Prostate gland (tissue), 2 donors: ENCODE measurements around the gene F12. TPM values are rescaled to one million over a fixed set of nuclear protein-coding genes. Genes with fewer than 3 reads are reported as not detected.

Source experiments
- DNase-seq: peaks from one replicate; pipeline ENCODE4 v3.0.0-alpha.2; 2019; ENCODE audit warnings: low spot score
- H3K27ac ChIP-seq, 2 donors: fragments of 200-600 bp; sonication (generic); 2 replicates each; pipeline ENCODE4 v1.5.1; 2017 to 2019
- H3K27me3 ChIP-seq: fragments of 200-600 bp; sonication (generic); replicated peaks from 2 replicates; pipeline ENCODE4 v1.5.1; 2019; ENCODE audit not compliant: insufficient read depth
- H3K36me3 ChIP-seq, 2 donors: fragments of 200-600 bp; sonication (generic); 1 replicate in 1 of 2; 2 replicates in 1 of 2; pipeline versions ENCODE4 v1.5.1 to v1.8.1; 2017 to 2019
- H3K4me1 ChIP-seq: fragments of 200-600 bp; sonication (generic); replicated peaks from 2 replicates; pipeline ENCODE4 v1.5.1; 2019
- H3K4me3 ChIP-seq, 2 donors: fragments of 200-600 bp; sonication (generic); 2 replicates each; pipeline ENCODE4 v1.5.1; 2017 to 2019
- H3K9me3 ChIP-seq: fragments of 200-600 bp; sonication (generic); 2 replicates; pipeline ENCODE4 v1.5.1; 2017
- CTCF ChIP-seq, 4 experiments: fragments of 200-600 bp in 2 of 4; fragments of 450-650 bp in 2 of 4; sonication (generic) in 2 of 4; IDR thresholded peaks; 1 replicate in 3 of 4; 2 replicates in 1 of 4; pipeline ENCODE4 v1.5.1; 2016 to 2019; ENCODE audit warnings: antibody characterized with exemption in 4 of 4, mild to moderate bottlenecking in 2 of 4, moderate library complexity in 2 of 4
- POLR2A ChIP-seq: fragments of 450-650 bp; IDR thresholded peaks from one replicate; pipeline ENCODE4 v1.6.1; 2016; ENCODE audit warnings: antibody characterized with exemption, mild to moderate bottlenecking
- POLR2AphosphoS5 ChIP-seq: sonication (generic); formaldehyde crosslinking; IDR thresholded peaks from one replicate; pipeline ENCODE4 v1.6.1; 2017; ENCODE audit warnings: antibody characterized with exemption
- WGBS: methylation state at CpG from one replicate; pipeline ENCODE4 v1.1.5; 2018; 5-methylcytosine and 5-hydroxymethylcytosine counted together
- intact Hi-C: fragments of 100-400 bp; cut with DNase I; formaldehyde crosslinking; loops from one replicate; pipeline ENCODE4 v1.14.2; 2022
- total RNA-seq, 2 donors: library from RNA; depleted of rRNA; stranded (reverse); fragments of >200 nt; gene quantifications; one replicate each; pipeline ENCODE4 v1.1.0, GENCODE V29; 2016

Gene F12
- total RNA-seq, 2 donors from 2014 or later = 0.74 to 2.6 TPM

DNA sequence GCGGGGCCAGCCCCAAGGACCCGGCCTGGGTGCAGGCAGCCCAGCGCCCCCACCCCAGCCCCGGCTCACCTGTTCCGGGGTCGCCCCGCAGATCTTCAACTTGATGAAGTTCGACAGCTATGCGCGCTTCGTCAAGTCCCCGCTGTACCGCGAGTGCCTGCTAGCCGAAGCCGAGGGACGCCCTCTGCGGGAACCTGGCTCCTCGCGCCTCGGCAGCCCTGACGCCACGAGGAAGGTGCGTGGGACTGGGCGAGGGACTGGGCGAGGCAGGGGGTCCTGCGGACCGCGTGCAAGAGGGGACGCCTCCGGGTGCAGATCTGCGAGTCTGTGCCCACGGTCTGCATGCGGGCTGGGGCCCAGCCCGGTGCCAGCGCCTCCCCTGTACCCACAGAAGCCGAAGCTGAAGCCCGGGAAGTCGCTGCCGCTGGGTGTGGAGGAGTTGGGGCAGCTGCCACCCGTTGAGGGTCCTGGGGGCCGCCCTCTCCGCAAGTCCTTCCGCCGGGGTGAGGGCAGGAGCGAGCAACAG lies 42.0 kb downstream of the F12 start:
- no peaks in the 10 kb centered on the region for H3K9me3 ChIP-seq
- 39% methylated on average over 43 of the region's 46 CpGs for WGBS
- TF ChIP-seq CTCF (IDR thresholded peaks at IDR 0.05) (no peak), POLR2A (no peak), POLR2AphosphoS5 (no peak)
- DNase-seq = no peak
- intact Hi-C loops = loop anchor here (5.0 kb wide), 1 partner anchor 235 kb away; the partner anchor contains the start of gene NSD1
- no peaks in the 10 kb centered on the region for H3K36me3 ChIP-seq
- H3K4me1 ChIP-seq = peaks cover 12% of the 10 kb centered on the region
- H3K27ac ChIP-seq = peak overlapping the region; percentile 96
- peak overlapping the region; percentile 26 to 32 for H3K4me3 ChIP-seq
- H3K27me3 ChIP-seq = no peaks in the 10 kb centered on the region

DNA sequence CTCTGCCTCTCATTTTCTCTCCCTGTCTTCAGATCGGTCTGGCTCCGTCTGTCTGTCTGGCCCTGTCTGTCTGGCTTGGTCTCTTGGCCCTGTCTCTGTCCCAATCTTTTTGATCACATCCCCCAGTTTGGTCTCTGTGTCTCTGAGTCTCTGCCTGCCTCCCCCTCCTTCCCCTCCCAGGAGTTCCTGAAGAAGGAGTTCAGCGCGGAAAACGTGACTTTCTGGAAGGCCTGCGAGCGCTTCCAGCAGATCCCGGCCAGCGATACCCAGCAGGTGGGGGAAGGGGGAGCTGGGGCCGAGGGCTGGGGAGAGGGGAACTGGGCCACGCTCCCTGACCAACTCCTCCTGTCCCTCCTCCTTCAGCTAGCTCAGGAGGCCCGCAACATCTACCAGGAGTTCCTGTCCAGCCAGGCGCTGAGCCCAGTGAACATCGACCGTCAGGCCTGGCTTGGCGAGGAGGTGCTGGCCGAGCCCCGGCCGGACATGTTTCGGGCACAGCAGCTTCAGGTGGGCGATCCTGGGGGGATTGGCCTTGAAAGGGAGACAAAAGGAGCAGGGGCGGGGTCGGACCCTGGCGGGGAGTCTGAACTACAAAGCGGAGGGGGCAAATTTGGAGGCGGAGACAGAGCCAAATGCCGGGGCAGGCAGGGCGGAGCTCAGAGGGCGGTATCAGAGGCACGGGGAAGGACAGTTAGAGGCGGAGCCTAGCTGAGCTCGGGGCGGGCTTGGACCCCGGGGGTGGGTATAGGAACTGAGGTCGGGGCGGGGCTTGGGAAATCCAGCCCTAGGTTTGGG lies 42.6 kb downstream of the F12 start:
- TF ChIP-seq POLR2A = peak; percentile 49
- peak; percentile 82 for TF ChIP-seq POLR2AphosphoS5
- no peak for TF ChIP-seq CTCF (IDR thresholded peaks at IDR 0.05)
- 16% methylated on average over 36 of the region's 36 CpGs for WGBS
- Histone ChIP-seq H3K27me3 (no peaks in the 10 kb centered on the region), H3K4me3 (peak overlapping the region; percentile 26 to 32), H3K36me3 (no peaks in the 10 kb centered on the region), H3K27ac (peak overlapping the region; percentile 96), H3K4me1 (peaks cover 12% of the 10 kb centered on the region), H3K9me3 (no peaks in the 10 kb centered on the region)
- intact Hi-C loops = loop anchor here (5.0 kb wide), 1 partner anchor 234 kb away; the partner anchor contains the start of gene NSD1
- peak; percentile 92 for DNase-seq

GRCh38 chr5:177365845-177366527 lies 43.4 kb downstream of the F12 start:
- no peak for DNase-seq
- intact Hi-C loops = loop anchor here (5.0 kb wide), 1 partner anchor 234 kb away; the partner anchor contains the start of gene NSD1
- Histone ChIP-seq H3K4me3 (no peak overlapping the region), H3K36me3 (no peaks in the 10 kb centered on the region), H3K27ac (peak overlapping the region; percentile 96), H3K4me1 (peaks cover 12% of the 10 kb centered on the region), H3K9me3 (no peaks in the 10 kb centered on the region), H3K27me3 (no peaks in the 10 kb centered on the region)
- TF ChIP-seq CTCF (IDR thresholded peaks at IDR 0.05) (no peak), POLR2AphosphoS5 (no peak), POLR2A (no peak)
- WGBS = 67% methylated on average over 14 of the region's 14 CpGs

DNA sequence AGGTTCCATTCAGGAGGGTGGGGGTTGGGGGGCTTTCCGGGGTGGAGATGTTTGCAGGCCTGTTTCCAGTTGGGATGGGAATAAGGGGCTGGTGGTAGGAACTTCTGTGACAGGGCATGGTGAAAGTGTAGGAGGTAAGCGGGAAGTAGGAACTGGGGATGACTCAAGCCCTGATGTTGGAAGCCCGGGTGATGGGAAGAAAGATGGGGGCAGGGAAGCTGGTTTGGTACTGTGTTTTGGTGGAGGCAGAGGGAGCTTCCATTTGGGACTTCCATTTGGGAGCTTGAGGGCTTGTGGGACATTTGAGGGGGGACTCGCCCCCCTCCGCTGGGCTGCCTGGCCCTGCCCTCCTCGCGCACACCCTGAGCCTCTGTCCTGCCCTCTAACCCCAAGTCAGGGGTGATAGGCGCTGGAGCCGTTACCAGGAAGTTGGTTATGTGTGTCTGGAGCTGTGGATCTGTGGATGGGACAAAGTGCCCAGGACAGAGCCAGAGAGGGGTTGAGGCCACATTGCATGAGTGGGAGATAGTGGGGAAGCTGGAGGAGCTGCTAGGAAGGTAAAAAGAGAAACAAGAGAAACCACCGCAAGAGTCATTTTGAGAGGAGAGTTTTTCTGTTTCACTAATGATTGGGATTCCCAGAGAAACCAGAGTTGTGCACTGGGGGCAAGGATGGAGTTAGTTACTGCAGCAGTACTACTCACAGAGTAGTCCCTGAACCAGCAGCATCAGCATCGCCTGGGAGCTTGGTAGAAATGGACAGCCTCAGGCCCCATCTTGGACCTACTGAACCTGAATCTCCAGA lies 45.0 kb downstream of the F12 start:
- H3K27ac ChIP-seq = no peak overlapping the region
- intact Hi-C loops = no loop called here
- no peaks in the 10 kb centered on the region for H3K36me3 ChIP-seq
- H3K4me3 ChIP-seq = no peak overlapping the region
- H3K27me3 ChIP-seq = no peaks in the 10 kb centered on the region
- DNase-seq = no peak
- TF ChIP-seq CTCF (IDR thresholded peaks at IDR 0.05) = no peak
- no peak for TF ChIP-seq POLR2AphosphoS5
- TF ChIP-seq POLR2A = no peak
- no peaks in the 10 kb centered on the region for H3K9me3 ChIP-seq
- peaks cover 12% of the 10 kb centered on the region for H3K4me1 ChIP-seq
- 88% methylated on average over 11 of the region's 11 CpGs for WGBS
